GM12864 (cell line): ENCODE measurements around the gene RSPRY1.
A peak's percentile ranks its signal among the peaks of the same experiment; 100 is the strongest.

Source experiments
- DNase-seq: peaks from one replicate; pipeline ENCODE4 v3.0.0-alpha.2; 2011; ENCODE audit warnings: low read depth
- H3K4me3 ChIP-seq: 2 replicates; pipeline ENCODE4 v1.5.1; 2011; ENCODE audit warnings: mild to moderate bottlenecking, low read depth, low read length, control low read depth
- TF ChIP-seq, protein P1 (sequence below): IDR thresholded peaks from 2 replicates; pipeline ENCODE4 v1.5.1; 2011; ENCODE audit warnings: low read depth, mild to moderate bottlenecking, moderate library complexity, low read length, control low read depth, inconsistent platforms; ENCODE audit errors: missing control alignments

RSPRY1 gene

DNA sequence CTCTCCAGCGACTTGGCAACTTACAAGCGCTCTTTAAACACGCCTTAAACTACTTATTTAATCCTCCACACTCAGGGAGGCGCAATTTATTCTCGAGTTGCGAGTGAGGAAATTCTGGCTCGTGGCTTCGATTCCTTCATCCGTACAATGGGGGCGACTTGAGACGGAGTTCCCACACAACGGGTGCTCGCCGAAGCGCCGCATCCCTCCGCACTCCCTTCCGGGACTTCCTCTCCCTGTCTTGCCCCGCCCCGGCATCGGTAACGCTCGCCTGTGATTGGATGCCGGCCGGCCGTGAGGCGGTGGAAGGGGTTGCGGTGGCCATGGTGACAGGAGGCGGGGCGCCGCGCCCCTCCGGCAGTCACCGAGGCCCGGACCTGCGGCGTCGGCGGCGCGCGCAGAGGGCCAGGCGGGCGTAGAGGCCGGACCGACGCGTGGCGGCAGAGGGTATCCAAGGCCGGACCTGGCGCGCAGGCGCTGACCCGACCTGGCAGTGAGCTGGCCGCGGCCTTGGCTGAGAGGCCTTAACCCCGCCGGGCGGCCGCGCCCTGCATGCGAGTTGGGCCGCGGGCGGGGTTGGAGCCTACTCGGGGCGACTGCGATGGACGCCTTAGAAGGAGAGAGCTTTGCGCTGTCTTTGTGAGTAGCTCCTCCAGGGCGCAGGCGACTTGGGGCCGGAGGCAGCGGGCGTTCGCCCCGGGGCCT, 58.8 kb downstream of the RSPRY1 start, which contains the start of gene ARL2BP:
TSS of gene ARL2BP (plus strand) at position 493 of the 705 bp plus-strand sequence. CDS start at position 602, 109 bp downstream.
- peak within 1 kb of the TSS; percentile 88 for H3K4me3 ChIP-seq
- TF ChIP-seq, protein P1, sequence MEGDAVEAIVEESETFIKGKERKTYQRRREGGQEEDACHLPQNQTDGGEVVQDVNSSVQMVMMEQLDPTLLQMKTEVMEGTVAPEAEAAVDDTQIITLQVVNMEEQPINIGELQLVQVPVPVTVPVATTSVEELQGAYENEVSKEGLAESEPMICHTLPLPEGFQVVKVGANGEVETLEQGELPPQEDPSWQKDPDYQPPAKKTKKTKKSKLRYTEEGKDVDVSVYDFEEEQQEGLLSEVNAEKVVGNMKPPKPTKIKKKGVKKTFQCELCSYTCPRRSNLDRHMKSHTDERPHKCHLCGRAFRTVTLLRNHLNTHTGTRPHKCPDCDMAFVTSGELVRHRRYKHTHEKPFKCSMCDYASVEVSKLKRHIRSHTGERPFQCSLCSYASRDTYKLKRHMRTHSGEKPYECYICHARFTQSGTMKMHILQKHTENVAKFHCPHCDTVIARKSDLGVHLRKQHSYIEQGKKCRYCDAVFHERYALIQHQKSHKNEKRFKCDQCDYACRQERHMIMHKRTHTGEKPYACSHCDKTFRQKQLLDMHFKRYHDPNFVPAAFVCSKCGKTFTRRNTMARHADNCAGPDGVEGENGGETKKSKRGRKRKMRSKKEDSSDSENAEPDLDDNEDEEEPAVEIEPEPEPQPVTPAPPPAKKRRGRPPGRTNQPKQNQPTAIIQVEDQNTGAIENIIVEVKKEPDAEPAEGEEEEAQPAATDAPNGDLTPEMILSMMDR: no peak
- peak; percentile 82 for DNase-seq

DNA sequence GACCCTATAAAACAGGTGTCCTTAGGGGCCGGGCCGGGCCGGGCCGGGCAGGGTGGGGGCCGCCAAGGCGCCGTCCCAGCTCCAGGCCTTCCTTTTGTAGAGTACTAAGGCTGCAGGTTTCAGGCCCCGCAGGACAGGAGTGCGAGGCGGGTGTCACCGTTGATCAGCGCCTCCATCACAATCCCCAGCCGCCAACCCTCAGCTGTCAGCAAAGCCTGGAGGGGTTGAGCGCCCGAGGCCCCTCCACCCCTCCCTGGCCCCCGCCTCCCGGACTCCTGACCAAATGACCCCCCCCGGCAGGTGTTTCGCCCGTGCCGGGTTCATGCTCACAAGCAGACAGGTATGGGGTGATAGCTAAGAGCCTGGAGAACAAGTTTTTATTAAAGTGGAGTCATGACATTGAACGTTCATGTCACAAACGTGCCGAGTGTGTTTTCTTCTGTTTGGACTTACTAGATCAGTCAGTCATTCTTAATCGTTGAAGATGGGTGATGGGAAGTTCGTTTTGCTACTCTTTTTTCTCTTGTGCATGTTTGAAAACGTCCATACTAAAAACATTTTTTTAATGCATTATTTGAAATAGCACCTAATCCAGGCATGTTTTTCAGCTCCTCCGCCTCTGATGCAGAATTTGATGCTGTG, 59.5 kb downstream of the RSPRY1 start:
- TF ChIP-seq, protein P1: no peak
- no peak for DNase-seq

DNA sequence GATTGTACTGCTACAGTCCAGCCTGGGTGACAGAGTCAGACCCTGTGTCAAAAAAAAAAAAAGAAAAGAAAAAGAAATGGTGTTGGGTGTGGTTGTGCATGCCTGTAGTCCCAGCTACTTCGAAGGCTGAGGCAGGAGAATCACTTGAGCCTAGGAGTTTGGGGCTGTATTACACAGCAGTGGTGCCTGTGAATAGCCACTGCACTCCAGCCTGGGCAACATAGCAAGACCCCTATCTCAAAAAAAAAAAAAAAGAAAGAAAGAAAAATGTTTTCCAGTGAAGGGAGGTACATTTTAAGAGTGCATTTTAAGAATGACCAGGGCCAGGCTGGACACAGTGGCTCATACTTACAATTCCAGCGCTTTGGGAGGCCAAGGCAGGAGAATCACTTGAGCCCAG, 65.2 kb downstream of the RSPRY1 start:
- no peak for DNase-seq
- TF ChIP-seq, protein P1: no peak
- no peak overlapping the region for H3K4me3 ChIP-seq

More for the DNA sequence above, 59.5 kb downstream of the RSPRY1 start:
- H3K4me3 ChIP-seq: peak overlapping the region; percentile 88

DNA sequence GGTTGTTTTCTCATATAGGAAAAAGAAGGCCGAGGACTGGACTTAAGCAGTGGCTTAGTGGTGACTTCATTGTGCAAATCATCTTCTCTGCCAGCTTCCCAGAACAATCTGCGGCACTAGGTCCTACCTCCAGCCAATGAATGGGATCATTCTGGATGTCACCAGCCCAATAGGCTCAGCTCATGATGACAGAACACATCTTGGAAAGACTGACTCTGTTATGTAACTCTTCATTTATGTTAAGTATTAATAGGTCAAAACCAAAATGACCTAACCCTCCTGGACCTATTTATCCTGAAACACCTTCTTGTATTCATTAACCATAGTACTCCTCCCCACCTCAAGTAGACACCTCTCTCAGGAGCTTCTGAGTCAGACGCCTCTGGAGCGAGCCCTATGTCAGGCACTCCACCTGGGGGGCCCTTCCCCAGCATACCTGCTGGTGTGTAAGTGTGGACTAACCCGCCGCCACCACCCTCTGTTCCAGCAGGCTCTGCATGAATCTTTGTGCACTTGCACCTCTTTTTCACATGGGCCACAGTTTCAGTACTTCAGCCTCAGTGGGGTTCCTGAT, 66.1 kb downstream of the RSPRY1 start:
- DNase-seq: no peak
- TF ChIP-seq, protein P1: no peak
- no peak overlapping the region for H3K4me3 ChIP-seq

DNA sequence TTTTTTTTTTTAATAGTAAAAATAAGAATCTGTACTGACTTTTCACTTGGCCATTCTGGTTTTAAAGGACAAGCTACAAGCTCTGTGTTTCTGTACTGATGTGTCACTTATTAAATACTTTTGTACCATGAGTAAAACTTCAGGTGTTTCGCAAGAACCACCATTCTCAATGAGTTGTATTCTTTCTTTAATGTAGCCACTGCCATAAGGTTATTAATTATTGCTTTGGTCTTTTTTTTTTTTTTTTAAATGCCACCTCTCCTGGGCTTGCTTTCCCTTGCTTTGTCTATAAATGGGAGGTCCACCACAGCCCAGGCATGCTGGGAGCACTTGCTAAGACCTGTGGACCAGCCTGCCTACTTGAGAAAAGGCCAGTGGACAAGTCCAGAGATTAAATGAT, 67.3 kb downstream of the RSPRY1 start:
- no peak for DNase-seq
- TF ChIP-seq, protein P1: no peak
- H3K4me3 ChIP-seq: no peak overlapping the region

DNA sequence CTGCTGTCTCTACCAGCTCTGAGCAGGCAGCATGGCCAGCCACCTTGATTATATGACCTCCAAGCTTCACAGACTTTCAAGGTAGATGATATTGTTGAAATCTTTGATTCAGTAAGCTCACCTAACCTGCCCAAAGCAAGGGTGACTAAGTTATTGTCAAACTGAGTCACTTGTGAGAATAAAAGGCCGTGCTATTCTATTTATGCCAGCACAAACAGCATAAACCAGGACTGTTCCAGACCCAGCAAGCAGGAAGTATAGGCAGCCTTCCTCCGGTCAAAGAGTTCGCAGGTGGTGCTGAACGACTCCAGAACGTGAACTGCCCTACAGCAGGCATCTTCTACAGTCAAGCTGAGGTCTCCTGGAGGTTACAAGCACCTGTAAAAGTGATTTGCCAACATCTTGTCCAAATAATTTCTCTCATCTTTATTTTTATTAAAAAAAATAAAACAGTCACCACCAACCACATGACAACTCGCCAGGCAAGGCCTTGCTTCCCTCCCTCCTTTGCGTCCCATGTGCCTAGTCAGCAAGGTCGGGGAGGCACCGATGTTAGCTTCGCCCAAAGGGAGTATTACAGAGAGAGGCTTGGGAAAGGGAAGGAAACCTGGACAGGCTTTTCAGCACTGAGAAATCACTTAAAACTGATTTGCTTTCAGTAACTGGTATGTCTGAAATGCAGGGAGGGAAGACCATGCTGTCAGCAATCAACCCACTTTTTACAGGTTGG, 69.7 kb downstream of the RSPRY1 start:
- no peak overlapping the region for H3K4me3 ChIP-seq
- TF ChIP-seq, protein P1: no peak
- no peak for DNase-seq
